ENCODE results near the gene ZSCAN9.
A peak's percentile ranks its signal among the peaks of the same experiment; 100 is the strongest.

Gene ZSCAN9

DNA sequence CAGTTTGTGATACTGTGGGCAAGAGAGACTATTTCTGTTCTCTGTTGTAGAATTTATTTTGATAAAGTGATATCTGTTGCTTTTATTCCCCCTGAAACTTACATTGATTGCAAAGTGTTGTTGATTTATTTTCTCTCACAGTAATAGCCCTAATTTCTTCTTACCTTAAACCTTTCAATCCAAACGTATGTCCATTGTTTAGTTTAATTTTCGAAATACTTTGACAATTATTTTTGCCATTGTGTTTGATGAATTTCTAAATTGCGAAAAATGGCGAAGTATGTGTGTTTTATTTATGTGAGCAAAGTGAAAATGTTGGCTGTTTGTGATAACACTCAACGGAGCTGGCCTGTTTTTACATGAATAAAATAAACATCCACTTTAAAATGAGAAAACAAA, 41.5 kb downstream of the ZSCAN9 start:
- DNase-seq (ENCODE audit: low read depth in 2 of 2, low spot score in 1 of 2): no peak

DNA sequence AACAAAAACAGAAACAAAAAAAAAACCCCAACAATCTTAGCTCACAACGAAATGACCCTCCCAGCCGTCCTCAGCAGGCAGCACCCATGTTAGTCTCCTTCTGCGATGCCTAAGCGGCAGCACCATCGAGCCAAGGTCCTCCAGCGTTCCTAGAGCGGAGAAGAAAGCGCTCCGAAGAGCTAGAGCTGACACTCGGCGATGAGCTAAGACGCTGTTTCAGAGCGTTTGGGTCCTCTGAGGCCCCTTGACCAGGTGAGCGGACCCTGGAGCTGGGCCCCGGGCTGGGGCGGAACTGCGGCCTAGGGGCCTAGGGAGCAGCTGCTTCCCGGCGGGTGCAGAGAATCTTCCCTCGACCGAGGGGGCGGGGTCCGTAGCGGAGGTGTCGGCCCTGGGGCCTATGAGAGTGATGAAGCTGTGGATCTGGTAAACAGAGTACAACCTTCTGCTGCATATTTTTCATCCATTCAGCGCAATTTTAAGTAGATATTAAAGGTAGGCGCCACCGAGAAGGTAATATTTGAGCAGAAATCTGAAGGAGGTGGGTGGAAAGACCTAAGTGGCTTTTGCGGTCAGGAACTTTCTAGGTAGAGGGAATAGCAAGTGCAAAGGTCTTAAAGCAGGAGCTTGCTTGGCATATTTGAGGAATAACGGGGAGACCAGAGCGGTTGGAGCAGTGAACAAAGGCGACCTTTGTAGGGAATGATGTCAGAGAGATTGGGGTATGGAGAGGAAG, 42.1 kb downstream of the ZSCAN9 start, which contains the start of gene ZSCAN26:
Gene ZSCAN26 (plus strand): TSS at position 182 of the 733 bp plus-strand sequence. CDS start 4,777 bp downstream, outside the sequence.
- peak; percentile 67 to 84 for DNase-seq (ENCODE audit: low read depth in 2 of 2, low spot score in 1 of 2)

DNA sequence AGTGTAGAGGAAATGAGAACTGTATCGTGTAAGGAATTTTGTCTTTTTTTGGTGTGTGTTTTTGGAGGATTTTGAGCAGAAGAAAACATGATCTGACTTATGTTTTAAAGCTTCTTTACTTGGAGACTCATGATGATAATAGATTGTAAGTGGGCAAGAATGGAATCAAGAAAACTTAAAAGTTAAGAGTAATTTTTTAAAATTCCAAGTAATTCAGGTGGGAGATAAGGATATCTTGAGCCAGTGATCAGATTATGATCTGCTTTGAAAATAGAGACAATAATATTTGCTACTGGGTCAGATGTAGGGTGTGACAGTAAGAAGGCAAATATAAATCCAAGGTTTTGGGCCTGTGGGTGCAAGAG, 42.6 kb downstream of the ZSCAN9 start:
- no peak for DNase-seq (ENCODE audit: low read depth in 2 of 2, low spot score in 1 of 2)

DNA sequence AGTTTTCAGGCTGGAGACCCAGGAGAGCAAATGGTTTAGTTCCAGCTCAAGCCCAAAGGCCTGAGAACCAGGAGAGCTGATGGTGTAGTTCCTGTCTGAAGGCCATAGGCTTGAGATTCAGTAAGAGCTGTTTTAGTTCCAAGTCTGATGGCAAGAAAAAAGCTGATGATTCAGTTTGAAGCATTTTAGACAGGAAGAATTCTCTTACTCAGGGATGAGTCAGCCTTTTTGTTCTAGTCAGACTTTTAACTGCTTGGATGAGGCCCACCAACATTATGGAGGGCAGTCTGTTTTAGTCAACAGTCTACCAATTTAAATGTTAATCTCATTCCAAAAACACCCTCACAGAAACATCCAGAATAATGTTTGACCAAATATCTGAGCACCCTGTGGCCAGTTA, 44.4 kb downstream of the ZSCAN9 start:
- DNase-seq (ENCODE audit: low read depth in 2 of 2, low spot score in 1 of 2): no peak

DNA sequence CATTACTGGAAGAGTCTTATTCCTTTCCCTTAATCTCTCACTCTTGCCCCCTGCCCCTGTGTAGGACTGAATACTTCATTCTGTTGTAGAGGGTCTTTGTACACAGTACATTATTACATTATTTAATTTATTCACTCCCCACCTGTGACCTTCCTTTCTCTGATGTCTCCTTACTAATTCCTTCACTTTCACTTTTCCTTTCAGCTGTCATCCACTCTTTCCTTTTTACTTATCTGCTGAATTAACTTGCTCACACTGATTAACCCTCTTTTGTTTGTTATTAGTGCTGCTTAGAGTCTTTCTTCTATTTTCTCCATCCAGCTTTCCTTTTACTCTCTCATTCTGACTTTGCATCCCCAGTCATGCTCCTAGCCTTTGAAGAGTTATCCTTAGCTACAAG, 49.8 kb downstream of the ZSCAN9 start:
- no peak for DNase-seq (ENCODE audit: low read depth in 2 of 2, low spot score in 1 of 2)

DNA sequence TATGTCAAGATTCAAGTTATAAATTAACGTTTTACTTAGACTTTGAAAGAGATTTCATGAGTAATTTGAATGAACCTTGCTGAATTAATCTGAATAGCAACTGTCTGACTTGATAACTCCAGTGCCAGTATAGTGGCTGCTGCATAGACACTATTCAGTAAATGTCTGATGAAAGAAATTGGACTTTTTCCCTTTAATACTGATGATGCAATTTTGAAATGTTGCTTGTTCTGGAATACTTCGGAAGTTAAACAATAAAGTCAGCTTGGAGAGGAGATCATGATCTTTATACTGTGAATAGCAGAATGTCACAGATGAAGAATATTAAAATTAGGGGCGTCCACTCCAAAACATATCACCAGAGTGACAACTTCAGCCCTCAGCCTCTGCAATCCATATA, 52.7 kb downstream of the ZSCAN9 start:
- DNase-seq (ENCODE audit: low read depth in 2 of 2, low spot score in 1 of 2): no peak

DNA sequence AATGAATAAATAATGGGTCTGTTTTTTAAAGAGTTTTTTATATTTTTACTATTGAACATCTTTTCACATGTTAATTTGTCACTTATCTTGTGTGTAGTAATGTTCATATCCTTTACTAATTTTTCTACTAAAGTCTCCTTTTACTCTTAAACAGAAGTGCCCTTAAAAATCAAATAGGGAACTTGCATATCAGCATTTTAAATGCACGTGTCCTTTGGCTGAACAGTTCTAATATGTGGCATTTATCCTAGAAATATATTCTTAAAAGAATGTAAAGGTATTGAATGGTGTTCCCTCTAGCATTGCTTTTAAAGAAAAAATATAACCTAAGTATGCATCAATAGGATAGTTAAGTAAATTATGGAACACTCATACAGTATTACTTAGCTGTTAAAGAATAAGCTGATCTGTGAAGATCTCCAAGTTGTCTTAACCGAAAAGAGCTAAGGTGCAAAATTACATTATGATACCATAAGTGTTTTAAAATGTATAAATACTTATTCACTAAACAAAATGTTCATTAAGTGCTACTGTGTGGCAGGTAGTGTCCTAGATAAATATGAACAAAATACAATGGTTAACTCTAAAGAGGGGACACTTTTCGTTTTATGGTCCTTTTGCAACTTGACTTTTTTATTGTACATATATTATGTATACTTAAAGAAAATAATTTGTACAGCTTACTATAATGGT, 55.7 kb downstream of the ZSCAN9 start:
- DNase-seq (ENCODE audit: low read depth in 2 of 2, low spot score in 1 of 2): no peak

DNA sequence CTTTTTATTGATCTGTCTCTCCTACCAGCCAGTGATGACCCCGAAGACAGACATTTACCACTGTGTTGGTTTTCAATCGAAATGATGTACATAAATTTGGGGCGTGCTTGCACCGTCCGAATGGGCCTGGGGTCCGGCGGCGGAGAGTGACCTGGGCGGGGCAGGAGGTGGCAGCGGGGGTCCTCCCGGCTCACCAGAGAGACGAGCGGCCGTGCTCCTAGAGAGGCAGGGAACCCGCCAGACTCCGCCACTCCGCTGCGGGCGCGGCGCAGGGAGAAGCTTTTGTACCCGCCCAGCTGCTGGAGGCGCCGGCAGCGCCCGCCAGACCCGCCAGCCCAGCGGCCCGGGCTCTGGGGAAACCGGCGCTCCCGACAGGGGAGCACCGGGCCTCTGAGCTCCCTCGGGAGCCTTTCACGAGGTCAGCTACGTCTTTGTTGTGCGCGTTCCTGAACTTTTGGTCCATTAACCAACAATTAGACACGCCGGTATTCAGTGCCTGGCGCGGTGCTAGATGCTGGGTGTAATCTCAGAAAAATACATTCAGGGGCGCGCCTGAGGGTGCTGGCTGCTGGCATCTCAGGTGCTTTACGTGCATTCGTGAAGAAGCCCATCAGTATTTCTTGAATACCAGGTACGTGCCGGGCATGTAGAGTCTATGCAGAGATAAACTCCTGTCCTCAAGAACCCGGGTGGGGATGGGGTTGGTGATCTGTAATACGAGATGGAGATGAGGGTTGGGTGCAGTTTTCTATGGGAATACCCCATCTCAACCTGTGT, 56.4 kb downstream of the ZSCAN9 start, which contains the start of gene PGBD1:
Gene PGBD1 (plus strand): TSS at position 285 of the 777 bp plus-strand sequence. CDS start 2,242 bp downstream, outside the sequence.
- DNase-seq (ENCODE audit: low read depth in 2 of 2, low spot score in 1 of 2): no peak

DNA sequence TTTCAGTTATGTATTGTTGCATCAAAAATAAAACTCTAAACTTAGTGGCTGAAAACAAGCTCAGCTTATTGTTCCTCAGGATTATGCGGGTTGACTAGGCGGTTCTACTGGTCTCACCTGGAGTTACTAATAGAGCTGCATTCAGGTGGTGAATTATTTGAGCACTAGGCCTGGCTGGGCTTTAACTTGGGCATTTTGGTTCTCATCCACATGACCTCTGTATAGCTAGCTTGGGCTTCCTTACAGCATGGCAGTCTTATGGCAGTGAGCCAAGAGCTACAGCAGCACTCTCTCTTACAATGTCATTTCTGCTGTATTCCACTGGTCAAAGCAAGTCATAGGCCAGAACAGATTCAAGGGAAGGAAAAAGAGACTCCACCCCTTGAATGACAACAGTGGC, 57.9 kb downstream of the ZSCAN9 start:
- DNase-seq (ENCODE audit: low read depth in 2 of 2, low spot score in 1 of 2): no peak
